H1 (cell line): Measurements from ENCODE around the gene MAGI1. TPM values are rescaled to one million over a fixed set of nuclear protein-coding genes. Genes with fewer than 3 reads are reported as not detected.

ENCODE experiments used
- CTCF ChIA-PET: fragments of 300-600 bp; sonication (Branson Sonifier 250); formaldehyde crosslinking; loops from one replicate; lab custom pipeline; 2021; ENCODE audit not compliant: partially characterized antibody; lab: Charles Lee
- POLR2A ChIA-PET: fragments of 300-600 bp; sonication (Branson Sonifier 250); formaldehyde crosslinking; loops from one replicate; lab custom pipeline; 2021; ENCODE audit warnings: inconsistent platforms; ENCODE audit not compliant: partially characterized antibody; lab: Charles Lee
- DNase-seq, 2 experiments: peaks; one replicate each; pipeline versions ENCODE4 v3.0.0 to v3.0.0-alpha.2; 2010 to 2022; ENCODE audit warnings: low spot score in 2 of 2, low read depth in 1 of 2, mixed read lengths in 1 of 2
- FAIRE-seq: peaks from 2 replicates; lab custom pipeline; 2011; peaks lifted over from hg19 to GRCh38; lab: Jason Lieb, UNC
- H2AFZ ChIP-seq: 2 replicates; pipeline ENCODE4 v1.8.1; 2012; ENCODE audit warnings: low read length, inconsistent platforms
- H2AK5ac ChIP-seq: 2 replicates; pipeline ENCODE4 v1.6.1; 2013; ENCODE audit warnings: low read depth, low read length
- H2BK120ac ChIP-seq: replicated peaks from 2 replicates; pipeline ENCODE3; 2013; ENCODE audit warnings: low read depth, low read length, inconsistent platforms
- H2BK12ac ChIP-seq: 2 replicates; pipeline ENCODE4 v1.6.1; 2013; ENCODE audit warnings: low read depth, low read length
- H2BK15ac ChIP-seq: 2 replicates; pipeline ENCODE4 v1.6.1; 2013; ENCODE audit warnings: low read length
- H2BK20ac ChIP-seq: 2 replicates; pipeline ENCODE4 v1.6.1; 2013; ENCODE audit warnings: low read length
- H2BK5ac ChIP-seq: 2 replicates; pipeline ENCODE4 v1.6.1; 2013; ENCODE audit warnings: low read depth, low read length
- H3K14ac ChIP-seq: 2 replicates; pipeline ENCODE4 v1.6.1; 2013; ENCODE audit warnings: inconsistent platforms; ENCODE audit not compliant: insufficient read length
- H3K18ac ChIP-seq: 2 replicates; pipeline ENCODE4 v1.6.1; 2013; ENCODE audit warnings: low read length; ENCODE audit errors: extremely low read depth
- H3K23ac ChIP-seq: 2 replicates; pipeline ENCODE4 v1.6.1; 2013; ENCODE audit warnings: inconsistent platforms; ENCODE audit not compliant: insufficient read length
- H3K23me2 ChIP-seq: 2 replicates; pipeline ENCODE4 v1.6.1; 2013; ENCODE audit warnings: low read depth, low read length
- H3K27ac ChIP-seq: 2 replicates; pipeline ENCODE4 v1.6.1; 2011; ENCODE audit warnings: low read depth, low read length, inconsistent platforms
- H3K27me3 ChIP-seq, 4 experiments: replicated peaks in 1 of 4; 1 replicate in 1 of 4; 2 replicates in 3 of 4; pipeline versions ENCODE4 v1.6.1 to v1.8.1; 2011 to 2013; ENCODE audit warnings: low read length in 3 of 4, mild to moderate bottlenecking in 3 of 4, inconsistent platforms in 2 of 4, mixed read lengths in 2 of 4, moderate library complexity in 1 of 4; ENCODE audit not compliant: control insufficient read depth in 3 of 4, insufficient read depth in 3 of 4; ENCODE audit errors: extremely low read depth in 1 of 4
- H3K36me3 ChIP-seq, 4 experiments: 2 replicates each; pipeline versions ENCODE4 v1.6.1 to v1.8.1; 2011 to 2013; ENCODE audit warnings: mild to moderate bottlenecking in 4 of 4, low read length in 3 of 4, moderate library complexity in 2 of 4, control low read depth in 1 of 4, inconsistent platforms in 1 of 4; ENCODE audit not compliant: insufficient read depth in 4 of 4, control insufficient read depth in 2 of 4
- H3K4ac ChIP-seq: replicated peaks from 2 replicates; pipeline ENCODE3; 2013; ENCODE audit warnings: low read length, low read depth, mixed read lengths, inconsistent platforms; ENCODE audit not compliant: insufficient read length
- H3K4me1 ChIP-seq, 4 experiments: replicated peaks in 1 of 4; 1 replicate in 1 of 4; 2 replicates in 3 of 4; pipeline versions ENCODE4 v1.6.1 to v1.8.1; 2011 to 2013; ENCODE audit warnings: low read length in 3 of 4, inconsistent platforms in 2 of 4, mixed read lengths in 1 of 4; ENCODE audit not compliant: insufficient read depth in 4 of 4, control insufficient read depth in 3 of 4
- H3K4me2 ChIP-seq, 2 experiments: 2 replicates each; pipeline versions ENCODE4 v1.6.1 to v1.8.1; 2011 to 2013; ENCODE audit warnings: low read depth in 2 of 2, low read length in 2 of 2, control low read depth in 1 of 2, inconsistent platforms in 1 of 2, mild to moderate bottlenecking in 1 of 2; ENCODE audit not compliant: insufficient read depth in 1 of 2
- H3K4me3 ChIP-seq, 4 experiments: fragments of 200-600, 300-600 bp in 1 of 4; sonication (generic), shearing (Covaris generic), sonication (Bioruptor Twin) in 1 of 4; 2 replicates each; pipeline versions ENCODE4 v1.5.1 to v1.8.1; 2011 to 2016; ENCODE audit warnings: low read length in 4 of 4, low read depth in 3 of 4, control low read depth in 2 of 4, inconsistent platforms in 2 of 4, mild to moderate bottlenecking in 2 of 4, mixed read lengths in 1 of 4, moderate library complexity in 1 of 4; ENCODE audit not compliant: insufficient read depth in 2 of 4; ENCODE audit errors: extremely low read depth in 1 of 4
- H3K56ac ChIP-seq: replicated peaks from 2 replicates; pipeline ENCODE3; 2013; ENCODE audit warnings: low read depth, mild to moderate bottlenecking, mixed read lengths, low read length, inconsistent platforms; ENCODE audit not compliant: insufficient read length
- H3K79me1 ChIP-seq: 2 replicates; pipeline ENCODE4 v1.6.1; 2013; ENCODE audit warnings: low read depth, low read length, control low read depth
- H3K79me2 ChIP-seq, 2 experiments: 2 replicates each; pipeline versions ENCODE4 v1.6.1 to v1.8.1; 2012 to 2013; ENCODE audit warnings: low read length in 2 of 2, mild to moderate bottlenecking in 2 of 2, inconsistent platforms in 1 of 2; ENCODE audit not compliant: insufficient read depth in 2 of 2, control insufficient read depth in 1 of 2
- H3K9ac ChIP-seq, 4 experiments: replicated peaks in 1 of 4; 1 replicate in 1 of 4; 2 replicates in 3 of 4; pipeline versions ENCODE4 v1.6.1 to v1.8.1; 2011 to 2013; ENCODE audit warnings: low read depth in 3 of 4, low read length in 3 of 4, control low read depth in 2 of 4, mild to moderate bottlenecking in 2 of 4, moderate library complexity in 2 of 4, inconsistent platforms in 1 of 4; ENCODE audit errors: extremely low read depth in 1 of 4
- H3K9me3 ChIP-seq, 2 experiments: 2 replicates each; pipeline versions ENCODE4 v1.6.1 to v1.8.1; 2012 to 2013; ENCODE audit warnings: mild to moderate bottlenecking in 2 of 2, moderate library complexity in 2 of 2, control low read depth in 1 of 2, inconsistent platforms in 1 of 2, low read depth in 1 of 2, low read length in 1 of 2, mixed read lengths in 1 of 2; ENCODE audit not compliant: insufficient read depth in 2 of 2
- H4K20me1 ChIP-seq, 2 experiments: replicated peaks in 1 of 2; 2 replicates each; pipeline versions ENCODE3 to v1.8.1; 2011 to 2013; ENCODE audit warnings: inconsistent platforms in 2 of 2, low read length in 2 of 2, mild to moderate bottlenecking in 1 of 2; ENCODE audit not compliant: insufficient read depth in 2 of 2, control insufficient read depth in 1 of 2
- H4K5ac ChIP-seq: 2 replicates; pipeline ENCODE4 v1.6.1; 2013; ENCODE audit warnings: low read length, low read depth, mixed read lengths, inconsistent platforms; ENCODE audit not compliant: insufficient read length
- H4K8ac ChIP-seq: 2 replicates; pipeline ENCODE4 v1.8.0; 2013; ENCODE audit warnings: mild to moderate bottlenecking, moderate library complexity, low read length, inconsistent platforms; ENCODE audit not compliant: insufficient read depth; ENCODE audit errors: extremely low read depth
- H4K91ac ChIP-seq: replicated peaks from 2 replicates; pipeline ENCODE3; 2013; ENCODE audit warnings: low read length, mixed read lengths, inconsistent platforms; ENCODE audit not compliant: insufficient read length
- BCL11A ChIP-seq, 2 experiments: IDR thresholded peaks; one replicate each; pipeline ENCODE4 v1.6.1; 2011; ENCODE audit warnings: low read depth in 2 of 2, low read length in 2 of 2, mild to moderate bottlenecking in 2 of 2
- EGR1 ChIP-seq: IDR thresholded peaks from 2 replicates; pipeline ENCODE4 v1.6.1; 2011; ENCODE audit warnings: low read depth, low read length, borderline replicate concordance
- EZH2 ChIP-seq: fragments of 200-600 bp; sonication (generic); IDR thresholded peaks from 2 replicates; pipeline ENCODE4 v1.7.1; 2012; ENCODE audit warnings: low read depth, mild to moderate bottlenecking, moderate library complexity, low read length, inconsistent platforms; ENCODE audit not compliant: severe bottlenecking
- GABPA ChIP-seq: IDR thresholded peaks from 2 replicates; pipeline ENCODE4 v1.6.1; 2011; ENCODE audit warnings: mild to moderate bottlenecking, low read length, moderate library complexity, borderline replicate concordance; ENCODE audit not compliant: insufficient read depth
- HDAC2 ChIP-seq, 2 experiments: fragments of 300-600 bp in 1 of 2; sonication (generic) in 1 of 2; IDR thresholded peaks; 2 replicates each; pipeline ENCODE4 v1.6.1; 2011 to 2012; ENCODE audit warnings: low read depth in 2 of 2, low read length in 2 of 2, mild to moderate bottlenecking in 2 of 2, moderate library complexity in 2 of 2, borderline replicate concordance in 1 of 2, inconsistent platforms in 1 of 2
- HDAC6 ChIP-seq: IDR thresholded peaks from one replicate; pipeline ENCODE4 v1.7.1; 2012; ENCODE audit warnings: low read depth, mild to moderate bottlenecking, inconsistent platforms, low read length, moderate library complexity
- JUN ChIP-seq: IDR thresholded peaks from 2 replicates; pipeline ENCODE4 v1.6.1; 2011; ENCODE audit warnings: low read depth, mild to moderate bottlenecking, improper control_type of control experiment, low read length
- KDM1A ChIP-seq: fragments of 200-600, 300-600 bp; sonication (generic); IDR thresholded peaks from 2 replicates; pipeline ENCODE4 v1.7.1; 2016; ENCODE audit warnings: mild to moderate bottlenecking, low read length, borderline replicate concordance
- POLR2A ChIP-seq, 2 experiments: IDR thresholded peaks; 1 replicate in 1 of 2; 2 replicates in 1 of 2; pipeline ENCODE4 v1.6.1; 2011; ENCODE audit warnings: low read depth in 2 of 2, low read length in 2 of 2, mild to moderate bottlenecking in 2 of 2; ENCODE audit errors: control extremely low read depth in 1 of 2
- POU5F1 ChIP-seq: IDR thresholded peaks from 2 replicates; pipeline ENCODE4 v1.6.1; 2011; ENCODE audit warnings: low read depth, mild to moderate bottlenecking, low read length, moderate library complexity
- SP4 ChIP-seq: IDR thresholded peaks from 2 replicates; pipeline ENCODE4 v1.6.1; 2012; ENCODE audit warnings: low read length, inconsistent platforms
- TAF1 ChIP-seq: IDR thresholded peaks from 2 replicates; pipeline ENCODE4 v1.6.1; 2011; ENCODE audit warnings: mild to moderate bottlenecking, low read depth, low read length
- WGBS, 2 experiments: shearing (Covaris generic) in 1 of 2; methylation state at CpG; one replicate each; pipeline versions ENCODE4 v1.1.6 to v1.1.7; 2013 to 2015; ENCODE audit warnings: low lambda C conversion rate in 2 of 2, mixed read lengths in 2 of 2, inconsistent platforms in 1 of 2, low coverage in 1 of 2, missing lambda C conversion rate in 1 of 2; ENCODE audit not compliant: insufficient replicate concordance in 2 of 2, insufficient coverage in 1 of 2, insufficient read length in 1 of 2; ENCODE audit errors: extremely low coverage in 1 of 2, missing lambda C conversion rate in 1 of 2; 5-methylcytosine and 5-hydroxymethylcytosine counted together
- polyA plus RNA-seq, 7 experiments: library from polyadenylated mRNA; depleted of rRNA in 3 of 7; stranded (reverse) in 5 of 7; unstranded in 2 of 7; fragments of >200 nt in 5 of 7; fragments of 200-250 nt in 2 of 7; gene quantifications; 1 replicate in 5 of 7; 2 replicates in 1 of 7; 4 replicates in 1 of 7; pipeline versions ENCODE4 v1.2.1 to v1.2.3, GENCODE V29; 2011 to 2013; ENCODE audit warnings: missing spikeins in 2 of 7, mixed read lengths in 2 of 7
- total RNA-seq: library from RNA; stranded (reverse); fragmentation: NEBNext Ultra II Directional; extraction: Animal tissue kit (Norgen Biotek cat#: 25700); gene quantifications from 2 replicates; pipeline ENCODE4 v1.2.1, GENCODE V29; 2021
- TF ChIP-seq, protein P1 (sequence below): IDR thresholded peaks from 2 replicates; pipeline ENCODE4 v1.6.1; 2012; ENCODE audit warnings: low read length, inconsistent platforms

Gene MAGI1
- total and polyA plus RNA-seq, 2 of the 8 experiments (the other 6 are each of a cell fraction or from before 2014, with no cell fraction given) = 19.8 to 78.0 TPM

DNA sequence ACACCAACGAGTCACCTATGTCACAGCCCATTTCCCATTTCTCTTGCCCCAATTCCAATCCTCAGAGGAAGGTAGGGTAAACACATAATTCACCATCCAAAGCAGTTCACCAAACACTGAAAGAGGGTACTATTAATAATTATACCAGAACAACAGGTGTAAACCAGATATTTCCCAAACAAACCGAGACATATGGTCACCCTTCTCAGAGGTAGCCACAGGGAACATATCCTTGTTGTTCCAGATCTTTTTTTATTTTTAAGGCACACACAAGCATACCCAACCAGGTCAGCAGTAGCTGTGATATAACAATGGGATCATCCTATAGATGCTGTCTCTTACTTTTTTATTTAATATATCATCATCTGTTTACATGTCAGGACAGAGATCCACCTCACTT lies 24.7 kb downstream of the MAGI1 start:
- H4K5ac ChIP-seq = no peak overlapping the region
- ChIA-PET POLR2A (no interaction called here), CTCF (interaction anchor here (1.8 kb wide), 1 partner anchor 123 kb away, joined by 5 read pairs; no protein-coding TSS in a partner anchor)
- no peak overlapping the region for H2BK5ac ChIP-seq
- no peak overlapping the region for H3K4me2 ChIP-seq
- H2BK12ac ChIP-seq = no peak overlapping the region
- no peak overlapping the region for H3K4ac ChIP-seq
- DNase-seq (no peak), FAIRE-seq (no peak)
- H3K9ac ChIP-seq = no peak overlapping the region
- no peak overlapping the region for H3K4me3 ChIP-seq
- H3K18ac ChIP-seq = no peak overlapping the region
- H3K79me2 ChIP-seq = peaks cover 7 to 84% of the 10 kb centered on the region in 2 experiments
- no peaks in the 10 kb centered on the region for H3K36me3 ChIP-seq
- H3K23me2 ChIP-seq = no peaks in the 10 kb centered on the region; the same call in 1 of the 2 replicates
- H2BK20ac ChIP-seq = no peak overlapping the region
- H3K4me1 ChIP-seq = peaks cover 0 to 24% (median 18%) of the 10 kb centered on the region in 4 experiments
- H3K79me1 ChIP-seq = peaks cover 15% of the 10 kb centered on the region; the same call in 1 of the 2 replicates
- no peak overlapping the region for H2BK120ac ChIP-seq
- no peak overlapping the region for H2AFZ ChIP-seq
- no peak overlapping the region for H3K14ac ChIP-seq
- H3K23ac ChIP-seq = no peak overlapping the region
- H4K8ac ChIP-seq = no peak overlapping the region
- H2AK5ac ChIP-seq = no peak overlapping the region
- H3K9me3 ChIP-seq = no peaks in the 10 kb centered on the region
- peaks cover 2 to 16% of the 10 kb centered on the region in 2 experiments for H4K20me1 ChIP-seq
- H4K91ac ChIP-seq = no peak overlapping the region
- no peak overlapping the region for H2BK15ac ChIP-seq
- no peaks in the 10 kb centered on the region for H3K27me3 ChIP-seq
- H3K56ac ChIP-seq = no peak overlapping the region
- 92% methylated on average over 2 of the region's 2 CpGs; no CpG with 5 or more reads in 1 of the 2 experiments for WGBS, 2 experiments
- no peak overlapping the region for H3K27ac ChIP-seq
- TF ChIP-seq SP4 (no peak), BCL11A (IDR thresholded peaks at IDR 0.05; ENCODE audit: low read depth in 2 of 2, low read length in 2 of 2) (no peak), GABPA (no peak), HDAC6 (no peak), EZH2 (no peak), TAF1 (no peak), EGR1 (no peak), POU5F1 (no peak), JUN (no peak), POLR2A (IDR thresholded peaks at IDR 0.05; ENCODE audit: control extremely low read depth in 1 of 2, low read depth in 2 of 2, low read length in 2 of 2) (no peak), KDM1A (no peak), HDAC2 (IDR thresholded peaks at IDR 0.05; ENCODE audit: borderline replicate concordance in 1 of 2, low read depth in 2 of 2, low read length in 2 of 2) (no peak)
- TF ChIP-seq, protein P1, sequence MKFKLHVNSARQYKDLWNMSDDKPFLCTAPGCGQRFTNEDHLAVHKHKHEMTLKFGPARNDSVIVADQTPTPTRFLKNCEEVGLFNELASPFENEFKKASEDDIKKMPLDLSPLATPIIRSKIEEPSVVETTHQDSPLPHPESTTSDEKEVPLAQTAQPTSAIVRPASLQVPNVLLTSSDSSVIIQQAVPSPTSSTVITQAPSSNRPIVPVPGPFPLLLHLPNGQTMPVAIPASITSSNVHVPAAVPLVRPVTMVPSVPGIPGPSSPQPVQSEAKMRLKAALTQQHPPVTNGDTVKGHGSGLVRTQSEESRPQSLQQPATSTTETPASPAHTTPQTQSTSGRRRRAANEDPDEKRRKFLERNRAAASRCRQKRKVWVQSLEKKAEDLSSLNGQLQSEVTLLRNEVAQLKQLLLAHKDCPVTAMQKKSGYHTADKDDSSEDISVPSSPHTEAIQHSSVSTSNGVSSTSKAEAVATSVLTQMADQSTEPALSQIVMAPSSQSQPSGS = no peak
